ENCODE measurements around the gene SMAD2. TPM values are rescaled to one million over a fixed set of nuclear protein-coding genes. Genes with fewer than 3 reads are reported as not detected.

The SMAD2 gene
- total RNA-seq, 1 experiment from 2014 or later = 124 TPM

DNA sequence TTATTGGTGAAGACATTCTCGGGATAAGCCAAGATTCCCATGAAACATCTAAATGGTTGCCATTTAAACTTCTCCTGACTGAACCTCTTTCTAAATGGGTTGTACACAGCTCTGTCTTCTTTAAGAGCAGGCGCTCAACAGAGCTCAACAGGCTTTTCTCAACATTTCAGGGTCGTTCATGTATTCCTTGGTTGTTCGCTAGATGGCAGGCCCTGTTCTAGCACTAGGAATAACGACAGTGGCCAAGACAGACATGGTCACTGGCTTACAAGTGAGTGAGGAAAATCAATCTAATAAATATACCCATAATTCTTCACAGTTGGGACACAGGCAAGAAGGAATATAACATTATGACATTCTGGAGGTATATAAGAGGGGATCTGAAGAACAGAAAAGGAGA, 154.5 kb downstream of the SMAD2 start:
- DNase-seq (ENCODE audit: low spot score) = no peak
- H3K9me3 ChIP-seq (ENCODE audit: low read depth, low read length, poor library complexity, severe bottlenecking) = no peaks in the 10 kb centered on the region
- H3K27me3 ChIP-seq (replicated peaks; ENCODE audit: insufficient read depth, low read depth, low read length, poor library complexity) = peaks cover 12% of the 10 kb centered on the region
- CTCF ChIA-PET = no interaction called here
- intact Hi-C loops (cut with micrococcal nuclease; ENCODE audit: unreplicated experiment) = no loop called here
- POLR2A ChIA-PET (ENCODE audit: low non-redundant PET) = no interaction called here
- no peaks in the 10 kb centered on the region for H3K36me3 ChIP-seq (ENCODE audit: insufficient read depth, low read length, poor library complexity, severe bottlenecking)
- no peaks in the 10 kb centered on the region for H3K4me1 ChIP-seq (ENCODE audit: insufficient read depth, low read length, poor library complexity, severe bottlenecking)
- BruUV-seq (replicated peaks) = no TSS peak
- H3K4me3 ChIP-seq (ENCODE audit: low read depth, low read length, poor library complexity, severe bottlenecking) = no peak overlapping the region
- TF ChIP-seq EZH2 (IDR thresholded peaks at IDR 0.05; ENCODE audit: borderline replicate concordance, low read depth, low read length, poor library complexity, severe bottlenecking) (no peak), CTCF (conservative IDR thresholded peaks at IDR 0.05; ENCODE audit: low read depth, low read length) (no peak)
- no peak overlapping the region for H3K27ac ChIP-seq (ENCODE audit: low read depth, low read length, poor library complexity, severe bottlenecking)

DNA sequence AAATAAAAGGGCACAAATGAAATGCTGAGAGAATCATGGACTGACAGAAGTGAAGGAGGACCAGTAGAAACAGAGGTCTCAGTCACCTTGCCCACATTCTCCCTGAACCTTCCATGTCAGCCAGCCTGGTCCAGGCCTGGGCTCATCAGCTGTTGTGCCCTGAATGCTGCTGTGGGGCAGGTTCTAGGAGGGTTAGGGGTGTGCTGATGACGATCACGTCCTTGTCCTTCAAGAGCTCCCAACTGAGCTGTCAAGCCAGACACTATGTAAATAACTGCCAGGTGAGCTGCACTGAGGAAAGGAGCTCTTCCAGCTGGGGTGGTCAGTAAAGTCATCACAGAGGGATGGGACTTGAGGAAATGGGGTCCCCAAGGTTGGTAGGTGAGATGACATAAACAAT, 156.5 kb downstream of the SMAD2 start:
- no peak for DNase-seq (ENCODE audit: low spot score)

GRCh38 chr18:47772374-47773248, 157.8 kb downstream of the SMAD2 start:
- DNase-seq (ENCODE audit: low spot score) = peak; percentile 66
- CTCF ChIA-PET = interaction anchor here (0.6 to 1.1 kb wide), 2 partner anchors 225 to 574 kb away, joined by 3 read pairs; no protein-coding TSS in a partner anchor
- no peak for TF ChIP-seq EZH2 (IDR thresholded peaks at IDR 0.05; ENCODE audit: borderline replicate concordance, low read depth, low read length, poor library complexity, severe bottlenecking)
- peak; percentile 87 for TF ChIP-seq CTCF (conservative IDR thresholded peaks at IDR 0.05; ENCODE audit: low read depth, low read length)
- H3K27ac ChIP-seq (ENCODE audit: low read depth, low read length, poor library complexity, severe bottlenecking) = no peak overlapping the region
- intact Hi-C loops (cut with micrococcal nuclease; ENCODE audit: unreplicated experiment) = loop anchor here (1.0 kb wide), 1 partner anchor 250 kb away; no protein-coding TSS in a partner anchor
- H3K9me3 ChIP-seq (ENCODE audit: low read depth, low read length, poor library complexity, severe bottlenecking) = no peaks in the 10 kb centered on the region
- H3K4me3 ChIP-seq (ENCODE audit: low read depth, low read length, poor library complexity, severe bottlenecking) = no peak overlapping the region
- POLR2A ChIA-PET (ENCODE audit: low non-redundant PET) = no interaction called here
- H3K27me3 ChIP-seq (replicated peaks; ENCODE audit: insufficient read depth, low read depth, low read length, poor library complexity) = no peaks in the 10 kb centered on the region
- no peaks in the 10 kb centered on the region for H3K4me1 ChIP-seq (ENCODE audit: insufficient read depth, low read length, poor library complexity, severe bottlenecking)
- no TSS peak for BruUV-seq (replicated peaks)
- no peaks in the 10 kb centered on the region for H3K36me3 ChIP-seq (ENCODE audit: insufficient read depth, low read length, poor library complexity, severe bottlenecking)

More for the DNA sequence above, 156.5 kb downstream of the SMAD2 start:
- H3K4me3 ChIP-seq (ENCODE audit: low read depth, low read length, poor library complexity, severe bottlenecking) = no peak overlapping the region
- H3K4me1 ChIP-seq (ENCODE audit: insufficient read depth, low read length, poor library complexity, severe bottlenecking) = no peaks in the 10 kb centered on the region
- TF ChIP-seq EZH2 (IDR thresholded peaks at IDR 0.05; ENCODE audit: borderline replicate concordance, low read depth, low read length, poor library complexity, severe bottlenecking) = no peak
- TF ChIP-seq CTCF (conservative IDR thresholded peaks at IDR 0.05; ENCODE audit: low read depth, low read length) = no peak
- H3K27me3 ChIP-seq (replicated peaks; ENCODE audit: insufficient read depth, low read depth, low read length, poor library complexity) = no peaks in the 10 kb centered on the region
- no TSS peak for BruUV-seq (replicated peaks)
- no peaks in the 10 kb centered on the region for H3K36me3 ChIP-seq (ENCODE audit: insufficient read depth, low read length, poor library complexity, severe bottlenecking)
- CTCF ChIA-PET = no interaction called here
- POLR2A ChIA-PET (ENCODE audit: low non-redundant PET) = no interaction called here
- intact Hi-C loops (cut with micrococcal nuclease; ENCODE audit: unreplicated experiment) = no loop called here
- no peaks in the 10 kb centered on the region for H3K9me3 ChIP-seq (ENCODE audit: low read depth, low read length, poor library complexity, severe bottlenecking)
- no peak overlapping the region for H3K27ac ChIP-seq (ENCODE audit: low read depth, low read length, poor library complexity, severe bottlenecking)

Data from A673 (cell line).